AG04450 (cell line): ENCODE results near the gene SNAPC2. TPM values are rescaled to one million over a fixed set of nuclear protein-coding genes. Genes with fewer than 3 reads are reported as not detected.
"Not testable (repeated sequence)": the region's sequence is repeated elsewhere in the genome, so short reads cannot be mapped to it uniquely, and the experiment has no call there.

Experiments
- CTCF ChIA-PET: fragments of 300-600, 350-600 bp; formaldehyde crosslinking; extraction: SDS; loops from one replicate; lab custom pipeline; 2022; ENCODE audit warnings: antibody characterized with exemption, inconsistent platforms; lab: Charles Lee
- POLR2A ChIA-PET: fragments of 350-600 bp; formaldehyde crosslinking; extraction: SDS; loops from one replicate; lab custom pipeline; 2021; ENCODE audit warnings: antibody characterized with exemption, inconsistent platforms; lab: Yijun Ruan, JAX
- DNase-seq: peaks from one replicate; pipeline ENCODE4 v3.0.0-alpha.2; 2011; ENCODE audit warnings: low read depth, low spot score
- H3K27ac ChIP-seq: one replicate; pipeline ENCODE4 v1.5.1; 2012; ENCODE audit warnings: low read depth, low read length, control low read depth
- H3K27me3 ChIP-seq: one replicate; pipeline ENCODE4 v1.6.0; 2012; ENCODE audit warnings: low read length; ENCODE audit not compliant: control insufficient read depth, insufficient read depth
- H3K4me3 ChIP-seq: 2 replicates; pipeline ENCODE4 v1.5.1; 2011; ENCODE audit warnings: mild to moderate bottlenecking, low read depth, low read length, control low read depth
- H3K9me3 ChIP-seq: 2 replicates; pipeline ENCODE4 v1.5.1; 2012; ENCODE audit warnings: low read length; ENCODE audit not compliant: control insufficient read depth, insufficient read depth
- polyA plus RNA-seq: library from polyadenylated mRNA; depleted of rRNA; stranded (reverse); fragments of >200 nt; gene quantifications from 2 replicates; pipeline ENCODE4 v1.2.3, GENCODE V29; 2011
- TF ChIP-seq, protein P1 (sequence below): IDR thresholded peaks from 2 replicates; pipeline ENCODE4 v1.5.1; 2011; ENCODE audit warnings: low read depth, low read length, control low read depth, inconsistent platforms

SNAPC2 gene
- polyA plus RNA-seq, 1 experiment: 12.1 TPM

- CTCF ChIA-PET: interaction anchor here (0.6 to 3.0 kb wide), 6 partner anchors 9 to 815 kb away, joined by 4 to 12 read pairs (median 5); partner anchors contain the start of gene TIMM44
- TF ChIP-seq, protein P1, sequence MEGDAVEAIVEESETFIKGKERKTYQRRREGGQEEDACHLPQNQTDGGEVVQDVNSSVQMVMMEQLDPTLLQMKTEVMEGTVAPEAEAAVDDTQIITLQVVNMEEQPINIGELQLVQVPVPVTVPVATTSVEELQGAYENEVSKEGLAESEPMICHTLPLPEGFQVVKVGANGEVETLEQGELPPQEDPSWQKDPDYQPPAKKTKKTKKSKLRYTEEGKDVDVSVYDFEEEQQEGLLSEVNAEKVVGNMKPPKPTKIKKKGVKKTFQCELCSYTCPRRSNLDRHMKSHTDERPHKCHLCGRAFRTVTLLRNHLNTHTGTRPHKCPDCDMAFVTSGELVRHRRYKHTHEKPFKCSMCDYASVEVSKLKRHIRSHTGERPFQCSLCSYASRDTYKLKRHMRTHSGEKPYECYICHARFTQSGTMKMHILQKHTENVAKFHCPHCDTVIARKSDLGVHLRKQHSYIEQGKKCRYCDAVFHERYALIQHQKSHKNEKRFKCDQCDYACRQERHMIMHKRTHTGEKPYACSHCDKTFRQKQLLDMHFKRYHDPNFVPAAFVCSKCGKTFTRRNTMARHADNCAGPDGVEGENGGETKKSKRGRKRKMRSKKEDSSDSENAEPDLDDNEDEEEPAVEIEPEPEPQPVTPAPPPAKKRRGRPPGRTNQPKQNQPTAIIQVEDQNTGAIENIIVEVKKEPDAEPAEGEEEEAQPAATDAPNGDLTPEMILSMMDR: peak; percentile 68
- H3K4me3 ChIP-seq: peak overlapping the region; percentile 43
- POLR2A ChIA-PET: interaction anchor here (0.6 to 3.9 kb wide), 3 partner anchors 11 to 519 kb away, joined by 3 to 16 read pairs (median 4); partner anchors contain the start of gene MAP2K7
- DNase-seq: no peak
- H3K9me3 ChIP-seq: no peaks in the 10 kb centered on the region; the same call in 1 of the 2 replicates
- H3K27me3 ChIP-seq: peaks cover 7% of the 10 kb centered on the region
- H3K27ac ChIP-seq: no peak overlapping the region
Observed at GRCh38 chr19:7917267-7918061, 2.7 kb upstream of the SNAPC2 start.

GRCh38 chr19:7918062-7918614 is 2.0 kb upstream of the SNAPC2 start:
- H3K27ac ChIP-seq, H3K27me3 ChIP-seq, H3K9me3 ChIP-seq, DNase-seq: not testable (repeated sequence)
- ChIA-PET CTCF (interaction anchor here (0.7 to 3.0 kb wide), 8 partner anchors 9 to 350 kb away, joined by 3 to 12 read pairs (median 5); partner anchors contain the start of gene TIMM44), POLR2A (interaction anchor here (1.1 to 3.9 kb wide), 3 partner anchors 10 to 15 kb away, joined by 4 to 17 read pairs (median 16); partner anchors contain the start of gene MAP2K7)
- H3K4me3 ChIP-seq: peak overlapping the region; percentile 43; the same call in 1 of the 2 replicates

GRCh38 chr19:7918615-7919421 is 1.3 kb upstream of the SNAPC2 start:
- Histone ChIP-seq H3K27me3 (peaks cover 7% of the 10 kb centered on the region), H3K27ac (no peak overlapping the region), H3K9me3 (no peaks in the 10 kb centered on the region; the same call in 1 of the 2 replicates), H3K4me3 (no peak overlapping the region)
- no peak for DNase-seq
- ChIA-PET CTCF (interaction anchor here (0.7 to 3.0 kb wide), 10 partner anchors 10 to 351 kb away, joined by 3 to 15 read pairs (median 6); partner anchors contain the start of gene TIMM44), POLR2A (interaction anchor here (0.5 to 2.9 kb wide), 3 partner anchors 10 to 48 kb away, joined by 8 to 19 read pairs (median 17); partner anchors contain the start of gene MAP2K7)
- TF ChIP-seq, protein P1: no peak

GRCh38 chr19:7920519-7921301 is 572 bp downstream of the SNAPC2 start:
- peak; percentile 94 for DNase-seq
- peak overlapping the region; percentile 70 for H3K4me3 ChIP-seq
- POLR2A ChIA-PET: interaction anchor here (0.7 to 2.9 kb wide), 9 partner anchors 11 to 434 kb away, joined by 3 to 19 read pairs (median 5); partner anchors contain the start of genes MAP2K7, MCOLN1 and TIMM44
- peaks cover 4% of the 10 kb centered on the region for H3K27me3 ChIP-seq
- TF ChIP-seq, protein P1: no peak
- H3K9me3 ChIP-seq: no peaks in the 10 kb centered on the region
- CTCF ChIA-PET: interaction anchor here (0.5 to 2.6 kb wide), 10 partner anchors 8 to 567 kb away, joined by 3 to 15 read pairs (median 10); partner anchors contain the start of genes MAP2K7 and TIMM44
- peak overlapping the region; percentile 75 for H3K27ac ChIP-seq
